Activated CD8-positive, alpha-beta T cell treated with anti-CD3 and anti-CD28 coated beads for 36 hours (primary cell): ENCODE measurements around the gene ETV5. TPM values are rescaled to one million over a fixed set of nuclear protein-coding genes. Genes with fewer than 3 reads are reported as not detected.

Experiments
- ATAC-seq: fragments of 200-7000 bp; cut with Tn5 transposase; one replicate; pipeline ENCODE4 v1.10.0; 2021; ENCODE audit warnings: mild to moderate bottlenecking, moderate library complexity
- CTCF ChIA-PET: fragments of 350-600 bp; sonication (Branson Sonifier 250); formaldehyde crosslinking; loops from one replicate; lab custom pipeline; 2021; ENCODE audit warnings: antibody characterized with exemption; lab: Charles Lee
- POLR2A ChIA-PET: fragments of 350-600 bp; sonication (Branson Sonifier 250); formaldehyde crosslinking; loops from one replicate; lab custom pipeline; 2021; ENCODE audit warnings: antibody characterized with exemption; lab: Charles Lee
- DNase-seq: peaks from one replicate; pipeline ENCODE4 v3.0.0-alpha.2; 2020
- H3K27ac Mint-ChIP-seq: one replicate; pipeline ENCODE4 v1.8.0; 2021; ENCODE audit warnings: mild to moderate bottlenecking, mixed read lengths
- H3K27me3 Mint-ChIP-seq: one replicate; pipeline ENCODE4 v1.8.0; 2021; ENCODE audit warnings: mixed read lengths
- H3K36me3 Mint-ChIP-seq: one replicate; pipeline ENCODE4 v1.8.0; 2021; ENCODE audit warnings: low read depth, mixed read lengths
- H3K4me1 Mint-ChIP-seq: one replicate; pipeline ENCODE4 v1.8.0; 2021; ENCODE audit warnings: low read depth, mixed read lengths
- H3K4me3 Mint-ChIP-seq: one replicate; pipeline ENCODE4 v1.8.0; 2021; ENCODE audit warnings: mild to moderate bottlenecking, moderate library complexity, mixed read lengths
- H3K9me3 Mint-ChIP-seq: one replicate; pipeline ENCODE4 v1.8.0; 2021; ENCODE audit warnings: mixed read lengths
- CTCF ChIP-seq: fragments of 200-600 bp; IDR thresholded peaks from one replicate; pipeline ENCODE4 v1.8.0; 2022; ENCODE audit warnings: antibody characterized with exemption, mild to moderate bottlenecking
- intact Hi-C: fragments of 100-400 bp; cut with micrococcal nuclease; formaldehyde crosslinking; loops from one replicate; pipeline ENCODE4 v1.10.0; 2022
- total RNA-seq, 2 experiments: library from RNA; stranded (reverse); gene quantifications; one replicate each; pipeline ENCODE4 v1.2.3, GENCODE V29; 2021

The ETV5 gene
- total RNA-seq, 2 experiments from 2014 or later, result 0.68 to 1.4 TPM

- Mint-ChIP-seq H3K9me3 (no peaks in the 10 kb centered on the region), H3K4me3 (no peak overlapping the region), H3K27me3 (peaks cover 30% of the 10 kb centered on the region), H3K27ac (no peak overlapping the region), H3K36me3 (no peaks in the 10 kb centered on the region), H3K4me1 (no peaks in the 10 kb centered on the region)
- ChIA-PET CTCF (interaction anchor here (1.4 to 1.6 kb wide), 2 partner anchors 149 kb away, joined by 3 to 4 read pairs; no protein-coding TSS in a partner anchor), POLR2A (no interaction called here)
- no peak for DNase-seq
- intact Hi-C loops, result loop anchor here (10.0 kb wide), 1 partner anchor 108 kb away; no protein-coding TSS in a partner anchor
- TF ChIP-seq CTCF, result no peak
- no peak for ATAC-seq
These were observed 16.4 kb downstream of the ETV5 start for GRCh38 chr3:186092360-186093070.

- Mint-ChIP-seq H3K9me3 (no peaks in the 10 kb centered on the region), H3K27ac (no peak overlapping the region), H3K36me3 (no peaks in the 10 kb centered on the region), H3K27me3 (peaks cover 20% of the 10 kb centered on the region), H3K4me1 (no peaks in the 10 kb centered on the region), H3K4me3 (no peak overlapping the region)
- ChIA-PET POLR2A (interaction anchor here (0.8 kb wide), 1 partner anchor 17 kb away, joined by 3 read pairs; no protein-coding TSS in a partner anchor), CTCF (interaction anchor here (0.5 to 1.4 kb wide), 2 partner anchors 12 to 148 kb away, joined by 3 read pairs; no protein-coding TSS in a partner anchor)
- intact Hi-C loops, result loop anchor here (10.0 kb wide), 1 partner anchor 106 kb away; no protein-coding TSS in a partner anchor
- ATAC-seq (no peak), DNase-seq (no peak)
- TF ChIP-seq CTCF, result no peak
These were observed 18.0 kb downstream of the ETV5 start for GRCh38 chr3:186090901-186091300.

- CTCF ChIA-PET, result no interaction called here
- Mint-ChIP-seq H3K4me1 (no peaks in the 10 kb centered on the region), H3K27ac (no peak overlapping the region), H3K4me3 (no peak overlapping the region), H3K9me3 (no peaks in the 10 kb centered on the region), H3K36me3 (no peaks in the 10 kb centered on the region), H3K27me3 (peaks cover 9% of the 10 kb centered on the region)
- POLR2A ChIA-PET, result interaction anchor here (0.5 kb wide), 1 partner anchor 530 kb away, joined by 3 read pairs; no protein-coding TSS in a partner anchor
- ATAC-seq (no peak), DNase-seq (no peak)
- TF ChIP-seq CTCF, result no peak
- intact Hi-C loops, result no loop called here
These were observed 20.6 kb downstream of the ETV5 start for GRCh38 chr3:186088335-186088734.

GRCh38 chr3:186084264-186084663 lies 24.6 kb downstream of the ETV5 start:
- DNase-seq, result no peak
- Mint-ChIP-seq H3K9me3 (no peaks in the 10 kb centered on the region), H3K27me3 (peaks cover 12% of the 10 kb centered on the region), H3K4me1 (no peaks in the 10 kb centered on the region), H3K36me3 (no peaks in the 10 kb centered on the region), H3K4me3 (no peak overlapping the region), H3K27ac (no peak overlapping the region)
- POLR2A ChIA-PET, result no interaction called here
- no peak for ATAC-seq
- CTCF ChIA-PET, result no interaction called here
- intact Hi-C loops, result no loop called here
- no peak for TF ChIP-seq CTCF

GRCh38 chr3:186083746-186084145 lies 25.1 kb downstream of the ETV5 start:
- Mint-ChIP-seq H3K4me3 (no peak overlapping the region), H3K36me3 (no peaks in the 10 kb centered on the region), H3K27ac (no peak overlapping the region), H3K27me3 (peaks cover 12% of the 10 kb centered on the region), H3K4me1 (no peaks in the 10 kb centered on the region), H3K9me3 (no peaks in the 10 kb centered on the region)
- no peak for ATAC-seq
- no peak for DNase-seq
- ChIA-PET CTCF (no interaction called here), POLR2A (no interaction called here)
- no peak for TF ChIP-seq CTCF
- intact Hi-C loops, result no loop called here
